ENCODE measurements around the gene FAM229B.
A peak's percentile ranks its signal among the peaks of the same experiment; 100 is the strongest.

The FAM229B gene

GRCh38 chr6:112113918-112114317 is 26.5 kb downstream of the FAM229B start:
- Histone ChIP-seq H3K27me3 (ENCODE audit: insufficient read depth, poor library complexity, severe bottlenecking) (no peaks in the 10 kb centered on the region), H3K4me3 (replicated peaks; ENCODE audit: insufficient read depth, low read length) (no peak overlapping the region), H3K27ac (replicated peaks) (no peak overlapping the region)
- TF ChIP-seq CTCF (IDR thresholded peaks at IDR 0.05; ENCODE audit: insufficient read depth, low read length): no peak
- TF ChIP-seq SPI1 (IDR thresholded peaks at IDR 0.05; ENCODE audit: borderline replicate concordance, low read depth): no peak
- TF ChIP-seq POLR2AphosphoS5 (IDR thresholded peaks at IDR 0.05; ENCODE audit: low read depth): no peak
- TF ChIP-seq REST (IDR thresholded peaks at IDR 0.05; ENCODE audit: insufficient replicate concordance, low read depth): no peak
- no peak for TF ChIP-seq GABPA (IDR thresholded peaks at IDR 0.05; ENCODE audit: low read depth)
- DNase-seq (ENCODE audit: low read depth in 1 of 2, low spot score in 1 of 2): no peak

- Histone ChIP-seq H3K27ac (replicated peaks) (no peak overlapping the region), H3K4me3 (replicated peaks; ENCODE audit: insufficient read depth, low read length) (no peak overlapping the region), H3K27me3 (ENCODE audit: insufficient read depth, poor library complexity, severe bottlenecking) (no peaks in the 10 kb centered on the region)
- no peak for TF ChIP-seq CTCF (IDR thresholded peaks at IDR 0.05; ENCODE audit: insufficient read depth, low read length)
- no peak for TF ChIP-seq REST (IDR thresholded peaks at IDR 0.05; ENCODE audit: insufficient replicate concordance, low read depth)
- no peak for TF ChIP-seq POLR2AphosphoS5 (IDR thresholded peaks at IDR 0.05; ENCODE audit: low read depth)
- TF ChIP-seq GABPA (IDR thresholded peaks at IDR 0.05; ENCODE audit: low read depth): no peak
- TF ChIP-seq SPI1 (IDR thresholded peaks at IDR 0.05; ENCODE audit: borderline replicate concordance, low read depth): no peak
- no peak for DNase-seq (ENCODE audit: low read depth in 1 of 2, low spot score in 1 of 2)
These were observed 27.3 kb downstream of the FAM229B start for GRCh38 chr6:112114577-112115223.

- no peak for TF ChIP-seq SPI1 (IDR thresholded peaks at IDR 0.05; ENCODE audit: borderline replicate concordance, low read depth)
- no peak for TF ChIP-seq POLR2AphosphoS5 (IDR thresholded peaks at IDR 0.05; ENCODE audit: low read depth)
- TF ChIP-seq CTCF (IDR thresholded peaks at IDR 0.05; ENCODE audit: insufficient read depth, low read length): no peak
- Histone ChIP-seq H3K4me3 (replicated peaks; ENCODE audit: insufficient read depth, low read length) (no peak overlapping the region), H3K27ac (replicated peaks) (no peak overlapping the region), H3K27me3 (ENCODE audit: insufficient read depth, poor library complexity, severe bottlenecking) (no peaks in the 10 kb centered on the region)
- DNase-seq (ENCODE audit: low read depth in 1 of 2, low spot score in 1 of 2): no peak
These were observed 28.8 kb downstream of the FAM229B start for GRCh38 chr6:112116221-112116620.

GRCh38 chr6:112117554-112117953 is 30.2 kb downstream of the FAM229B start:
- no peak for TF ChIP-seq CTCF (IDR thresholded peaks at IDR 0.05; ENCODE audit: insufficient read depth, low read length)
- no peak for TF ChIP-seq GABPA (IDR thresholded peaks at IDR 0.05; ENCODE audit: low read depth)
- no peak for TF ChIP-seq POLR2AphosphoS5 (IDR thresholded peaks at IDR 0.05; ENCODE audit: low read depth)
- no peak for TF ChIP-seq REST (IDR thresholded peaks at IDR 0.05; ENCODE audit: insufficient replicate concordance, low read depth)
- TF ChIP-seq SPI1 (IDR thresholded peaks at IDR 0.05; ENCODE audit: borderline replicate concordance, low read depth): no peak
- Histone ChIP-seq H3K27ac (replicated peaks) (no peak overlapping the region), H3K4me3 (replicated peaks; ENCODE audit: insufficient read depth, low read length) (no peak overlapping the region), H3K27me3 (ENCODE audit: insufficient read depth, poor library complexity, severe bottlenecking) (no peaks in the 10 kb centered on the region)
- peak in 1 of 2 experiments; percentile 13 for DNase-seq (ENCODE audit: low read depth in 1 of 2, low spot score in 1 of 2)
